SU-DHL-6 (cell line): ENCODE results near the gene TRPM3.

ENCODE experiments used
- H2AFZ ChIP-seq: fragments of 200-600 bp; sonication (generic); 2 replicates; pipeline ENCODE4 v1.6.1; 2014; ENCODE audit warnings: low read depth, mild to moderate bottlenecking, moderate library complexity, mixed read lengths, antibody characterized with exemption, low read length; ENCODE audit not compliant: severe bottlenecking
- H3F3A ChIP-seq: fragments of 200-600 bp; shearing (Covaris generic); 2 replicates; pipeline ENCODE4 v1.6.0; 2016; ENCODE audit warnings: antibody characterized with exemption, mild to moderate bottlenecking; ENCODE audit not compliant: insufficient read depth
- H3K27ac ChIP-seq: fragments of 200-600 bp; sonication (generic); 2 replicates; pipeline ENCODE4 v1.5.1; 2016; ENCODE audit warnings: low read depth, mild to moderate bottlenecking, low read length, moderate library complexity, mixed read lengths
- H3K27me3 ChIP-seq: fragments of 200-600 bp; sonication (generic), shearing (Covaris generic); 2 replicates; pipeline ENCODE4 v1.6.0; 2014; ENCODE audit warnings: mild to moderate bottlenecking, low read length
- H3K36me3 ChIP-seq: fragments of 200-600 bp; sonication (generic); 2 replicates; pipeline ENCODE4 v1.6.1; 2014; ENCODE audit warnings: mild to moderate bottlenecking, low read length, mixed read lengths
- H3K4me2 ChIP-seq: fragments of 300-600, 200-600 bp; shearing (Covaris generic), sonication (generic); 2 replicates; pipeline ENCODE4 v1.6.0; 2014; ENCODE audit warnings: low read length, low read depth, mild to moderate bottlenecking; ENCODE audit not compliant: poor library complexity, severe bottlenecking
- H3K4me3 ChIP-seq: fragments of 200-600 bp; sonication (generic); 2 replicates; pipeline ENCODE4 v1.5.1; 2014; ENCODE audit warnings: antibody characterized with exemption, low read length, mild to moderate bottlenecking, mixed read lengths; ENCODE audit not compliant: insufficient read depth, poor library complexity, severe bottlenecking
- H3K79me2 ChIP-seq: fragments of 200-600 bp; sonication (generic); 2 replicates; pipeline ENCODE4 v1.6.1; 2014; ENCODE audit warnings: mild to moderate bottlenecking, low read length, moderate library complexity; ENCODE audit not compliant: insufficient read depth
- H3K9ac ChIP-seq: fragments of 200-600 bp; sonication (generic); 2 replicates; pipeline ENCODE4 v1.7.0; 2014; ENCODE audit warnings: mild to moderate bottlenecking, low read length
- H3K9me2 ChIP-seq: fragments of 200-600 bp; sonication (generic); replicated peaks from 2 replicates; pipeline ENCODE4 v1.6.1; 2014; ENCODE audit warnings: low read length; ENCODE audit not compliant: insufficient read depth
- H3K9me3 ChIP-seq: fragments of 200-600 bp; sonication (generic); 2 replicates; pipeline ENCODE4 v1.6.1; 2014; ENCODE audit warnings: low read length, mixed read lengths; ENCODE audit not compliant: insufficient read depth
- H4K20me1 ChIP-seq: fragments of 200-600 bp; sonication (generic); 2 replicates; pipeline ENCODE4 v1.6.1; 2014; ENCODE audit warnings: low read depth, mild to moderate bottlenecking, antibody characterized with exemption, low read length, moderate library complexity, mixed read lengths
- CTCF ChIP-seq: fragments of 200-600 bp; sonication (generic); IDR thresholded peaks from one replicate; pipeline ENCODE4 v1.5.1; 2017; ENCODE audit warnings: antibody characterized with exemption, mild to moderate bottlenecking, low read length, moderate library complexity; ENCODE audit not compliant: insufficient read depth, poor library complexity, severe bottlenecking
- EZH2phosphoT487 ChIP-seq: fragments of 200-600 bp; sonication (generic), shearing (Covaris generic); conservative IDR thresholded peaks from 2 replicates; pipeline ENCODE4 v1.6.1; 2018; ENCODE audit warnings: mild to moderate bottlenecking, antibody characterized with exemption, low read length, moderate library complexity, mixed read lengths

TRPM3 gene

GRCh38 chr9:71048280-71048679 lies 73.1 kb downstream of the TRPM3 start:
- TF ChIP-seq CTCF (no peak), EZH2phosphoT487 (no peak)
- H3F3A ChIP-seq = no peaks in the 10 kb centered on the region
- H3K9me2 ChIP-seq = no peaks in the 10 kb centered on the region
- no peak overlapping the region for H3K4me2 ChIP-seq
- no peak overlapping the region for H2AFZ ChIP-seq
- H3K9me3 ChIP-seq = no peaks in the 10 kb centered on the region
- H3K36me3 ChIP-seq = no peaks in the 10 kb centered on the region
- H4K20me1 ChIP-seq = no peaks in the 10 kb centered on the region
- no peak overlapping the region for H3K9ac ChIP-seq
- H3K4me3 ChIP-seq = no peak overlapping the region
- no peaks in the 10 kb centered on the region for H3K27me3 ChIP-seq
- H3K79me2 ChIP-seq = no peaks in the 10 kb centered on the region
- no peak overlapping the region for H3K27ac ChIP-seq

- Histone ChIP-seq H2AFZ (no peak overlapping the region), H3K9ac (no peak overlapping the region), H3K9me2 (no peaks in the 10 kb centered on the region), H3K4me2 (no peak overlapping the region), H3F3A (no peaks in the 10 kb centered on the region), H3K9me3 (no peaks in the 10 kb centered on the region), H4K20me1 (no peaks in the 10 kb centered on the region), H3K79me2 (no peaks in the 10 kb centered on the region), H3K27me3 (no peaks in the 10 kb centered on the region), H3K4me3 (no peak overlapping the region), H3K36me3 (no peaks in the 10 kb centered on the region), H3K27ac (no peak overlapping the region)
- TF ChIP-seq CTCF (no peak), EZH2phosphoT487 (no peak)
Measured at GRCh38 chr9:71042448-71042990, 78.9 kb downstream of the TRPM3 start.

- no peaks in the 10 kb centered on the region for H3K79me2 ChIP-seq
- no peaks in the 10 kb centered on the region for H3F3A ChIP-seq
- H3K4me3 ChIP-seq = no peak overlapping the region
- H3K9me2 ChIP-seq = no peaks in the 10 kb centered on the region
- H3K9me3 ChIP-seq = no peaks in the 10 kb centered on the region
- H2AFZ ChIP-seq = no peak overlapping the region
- no peak overlapping the region for H3K9ac ChIP-seq
- H3K27ac ChIP-seq = no peak overlapping the region
- no peaks in the 10 kb centered on the region for H3K27me3 ChIP-seq
- no peak for TF ChIP-seq CTCF
- no peak for TF ChIP-seq EZH2phosphoT487
- H3K36me3 ChIP-seq = no peaks in the 10 kb centered on the region
- no peak overlapping the region for H3K4me2 ChIP-seq
- no peaks in the 10 kb centered on the region for H4K20me1 ChIP-seq
Measured at GRCh38 chr9:71037521-71037920, 83.9 kb downstream of the TRPM3 start.
